Testis (tissue), 3 donors: ENCODE measurements around the gene MYBPC1. TPM values are rescaled to one million over a fixed set of nuclear protein-coding genes. Genes with fewer than 3 reads are reported as not detected.

ENCODE experiments used
- DNase-seq: peaks from one replicate; pipeline ENCODE4 v3.0.0-alpha.2; 2019
- H3K27ac ChIP-seq, 2 donors: fragments of 200-600 bp; sonication (generic); one replicate each; pipeline ENCODE4 v1.5.1; 2019
- H3K27me3 ChIP-seq: fragments of 200-600 bp; sonication (generic); one replicate; pipeline ENCODE4 v1.5.1; 2019
- H3K36me3 ChIP-seq: fragments of 200-600 bp; sonication (generic); one replicate; pipeline ENCODE4 v1.5.1; 2017; ENCODE audit warnings: low read depth; ENCODE audit errors: missing control alignments
- H3K4me1 ChIP-seq: fragments of 200-600 bp; sonication (generic); one replicate; pipeline ENCODE4 v1.5.1; 2019
- H3K4me3 ChIP-seq, 2 donors: fragments of 200-600 bp; sonication (generic); one replicate each; pipeline ENCODE4 v1.5.1; 2017 to 2019
- H3K9me3 ChIP-seq: fragments of 200-600 bp; sonication (generic); one replicate; pipeline ENCODE4 v1.5.1; 2017
- POLR2A ChIP-seq: fragments of 450-650 bp; IDR thresholded peaks from one replicate; pipeline ENCODE4 v1.6.1; 2017; ENCODE audit warnings: antibody characterized with exemption, mild to moderate bottlenecking, moderate library complexity
- WGBS, 2 donors: methylation state at CpG; one replicate each; pipeline ENCODE4 v1.1.5; 2018; 5-methylcytosine and 5-hydroxymethylcytosine counted together
- intact Hi-C: fragments of 100-400 bp; cut with DNase I; formaldehyde crosslinking; loops from one replicate; pipeline ENCODE4 v1.15.1; 2023; ENCODE audit warnings: low total_unique reads
- polyA plus RNA-seq: library from polyadenylated mRNA; stranded (reverse); fragments of 350-450 nt; fragmentation: Illumina TruSeq; extraction: RNeasy Lipid Tissue Mini Kit (QIAGEN cat#74804); gene quantifications from one replicate; pipeline ENCODE4 v1.2.3, GENCODE V29; 2014; ENCODE audit warnings: low read depth, low replicate concordance; ENCODE audit not compliant: insufficient read depth
- total RNA-seq, 2 donors: library from RNA; depleted of rRNA; stranded (reverse); fragments of >200 nt; gene quantifications; one replicate each; pipeline ENCODE4 v1.2.3, GENCODE V29; 2016
- TF ChIP-seq, protein P1 (sequence below), 3 experiments: fragments of 450-650 bp in 2 of 3; fragments of 200-600 bp in 1 of 3; sonication (generic) in 1 of 3; IDR thresholded peaks; one replicate each; pipeline ENCODE4 v1.5.1; 2016 to 2019; ENCODE audit warnings: antibody characterized with exemption in 3 of 3, mild to moderate bottlenecking in 2 of 3, moderate library complexity in 1 of 3

Gene MYBPC1
- total and polyA plus RNA-seq, 3 donors from 2014 or later: 2.5 to 31.2 (median 3.7) TPM

DNA sequence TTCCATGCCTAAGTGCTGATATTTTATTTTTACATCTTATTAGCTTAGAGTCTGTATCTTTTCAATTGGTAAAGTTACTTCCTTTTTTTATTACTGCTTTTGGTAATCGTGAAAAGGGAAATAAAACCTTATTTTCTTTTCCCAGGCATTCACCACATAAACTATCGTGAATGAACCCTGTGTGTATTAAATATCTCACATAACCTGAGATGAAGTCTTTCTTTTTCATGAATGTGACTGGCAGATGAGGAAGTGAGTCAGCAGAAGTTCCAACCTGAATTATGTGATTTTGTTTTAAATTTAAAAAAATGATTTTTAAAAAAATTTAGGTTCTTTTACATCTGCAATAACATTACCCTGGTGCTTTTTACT lies 26.0 kb downstream of the MYBPC1 start:
- no peak overlapping the region for H3K27ac ChIP-seq
- H3K4me3 ChIP-seq: no peak overlapping the region
- no peak for TF ChIP-seq POLR2A
- TF ChIP-seq, protein P1, sequence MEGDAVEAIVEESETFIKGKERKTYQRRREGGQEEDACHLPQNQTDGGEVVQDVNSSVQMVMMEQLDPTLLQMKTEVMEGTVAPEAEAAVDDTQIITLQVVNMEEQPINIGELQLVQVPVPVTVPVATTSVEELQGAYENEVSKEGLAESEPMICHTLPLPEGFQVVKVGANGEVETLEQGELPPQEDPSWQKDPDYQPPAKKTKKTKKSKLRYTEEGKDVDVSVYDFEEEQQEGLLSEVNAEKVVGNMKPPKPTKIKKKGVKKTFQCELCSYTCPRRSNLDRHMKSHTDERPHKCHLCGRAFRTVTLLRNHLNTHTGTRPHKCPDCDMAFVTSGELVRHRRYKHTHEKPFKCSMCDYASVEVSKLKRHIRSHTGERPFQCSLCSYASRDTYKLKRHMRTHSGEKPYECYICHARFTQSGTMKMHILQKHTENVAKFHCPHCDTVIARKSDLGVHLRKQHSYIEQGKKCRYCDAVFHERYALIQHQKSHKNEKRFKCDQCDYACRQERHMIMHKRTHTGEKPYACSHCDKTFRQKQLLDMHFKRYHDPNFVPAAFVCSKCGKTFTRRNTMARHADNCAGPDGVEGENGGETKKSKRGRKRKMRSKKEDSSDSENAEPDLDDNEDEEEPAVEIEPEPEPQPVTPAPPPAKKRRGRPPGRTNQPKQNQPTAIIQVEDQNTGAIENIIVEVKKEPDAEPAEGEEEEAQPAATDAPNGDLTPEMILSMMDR (IDR thresholded peaks at IDR 0.05): no peak
- no peak for DNase-seq
- H3K9me3 ChIP-seq: no peaks in the 10 kb centered on the region
- no peaks in the 10 kb centered on the region for H3K36me3 ChIP-seq
- H3K4me1 ChIP-seq: peaks cover 16% of the 10 kb centered on the region
- WGBS, 2 donors: 76 to 80% methylated on average over 2 of the region's 2 CpGs
- no peaks in the 10 kb centered on the region for H3K27me3 ChIP-seq
- intact Hi-C loops: no loop called here

DNA sequence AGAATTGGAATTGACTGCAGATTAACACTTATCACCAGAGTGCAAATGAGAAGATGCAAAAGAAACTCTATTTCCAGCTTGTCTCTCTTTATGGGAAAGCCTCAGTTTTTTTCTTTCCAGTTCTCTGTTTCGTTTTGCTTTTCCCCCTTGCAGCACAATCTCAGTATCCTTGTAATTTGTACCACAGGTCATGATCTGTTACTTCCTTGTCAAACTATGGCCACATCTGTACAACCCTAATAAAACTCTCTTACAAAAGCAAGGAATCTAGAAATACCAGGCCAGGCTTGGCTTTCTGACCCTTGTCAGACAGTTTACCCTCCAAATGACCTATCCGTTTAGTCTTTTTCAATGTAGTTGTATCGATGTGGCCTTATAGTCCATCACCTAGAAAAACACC lies 33.9 kb downstream of the MYBPC1 start:
- WGBS, 2 donors: 66% methylated on average over 3 of the region's 3 CpGs
- H3K27ac ChIP-seq: no peak overlapping the region
- H3K4me1 ChIP-seq: no peaks in the 10 kb centered on the region
- DNase-seq: no peak
- no peaks in the 10 kb centered on the region for H3K9me3 ChIP-seq
- intact Hi-C loops: no loop called here
- H3K4me3 ChIP-seq: no peak overlapping the region
- H3K36me3 ChIP-seq: no peaks in the 10 kb centered on the region
- no peaks in the 10 kb centered on the region for H3K27me3 ChIP-seq
- TF ChIP-seq, protein P1 (IDR thresholded peaks at IDR 0.05): no peak
- TF ChIP-seq POLR2A: no peak

DNA sequence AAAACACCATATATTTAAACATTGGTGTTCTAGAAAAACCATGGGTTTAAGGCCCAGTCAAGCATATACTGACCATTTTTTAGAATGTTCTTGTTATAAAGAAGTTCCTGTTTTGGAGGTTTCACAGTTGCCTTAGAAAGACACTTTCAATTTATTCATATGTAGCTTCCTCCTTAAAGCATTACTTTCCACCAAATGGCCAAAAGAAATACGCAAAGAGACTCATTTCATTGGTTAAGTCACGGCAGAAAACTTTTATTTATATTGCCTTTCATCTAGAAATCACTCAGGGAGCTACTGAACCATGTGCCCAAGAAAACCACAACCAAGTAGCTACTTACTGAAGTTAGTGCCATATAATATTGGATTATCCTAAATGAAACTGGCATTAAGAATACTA lies 40.0 kb downstream of the MYBPC1 start:
- WGBS, 2 donors: 71 to 85% methylated on average over 2 of the region's 2 CpGs
- Histone ChIP-seq H3K36me3 (no peaks in the 10 kb centered on the region), H3K9me3 (no peaks in the 10 kb centered on the region), H3K27ac (no peak overlapping the region), H3K4me1 (no peaks in the 10 kb centered on the region), H3K4me3 (no peak overlapping the region), H3K27me3 (no peaks in the 10 kb centered on the region)
- intact Hi-C loops: no loop called here
- TF ChIP-seq, protein P1 (IDR thresholded peaks at IDR 0.05): no peak
- TF ChIP-seq POLR2A: no peak
- DNase-seq: no peak

DNA sequence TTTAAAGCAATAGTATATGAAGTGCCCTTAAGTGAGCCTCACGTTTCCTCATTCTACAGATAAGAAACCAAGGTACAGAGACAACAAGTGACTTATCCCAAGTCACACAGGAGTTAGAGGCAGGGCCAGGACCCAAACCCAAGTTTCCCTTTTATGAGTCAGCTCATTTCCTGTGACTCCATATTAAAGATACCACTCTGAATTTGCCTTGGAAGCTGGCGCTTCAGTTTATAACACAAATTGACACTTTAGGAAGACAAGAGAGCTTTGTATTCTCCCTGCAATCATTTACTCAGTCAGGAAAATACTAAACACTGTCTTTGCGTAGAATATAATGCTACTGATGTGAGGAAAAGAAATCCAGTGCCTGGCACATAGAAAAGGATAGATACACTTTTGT lies 43.2 kb downstream of the MYBPC1 start:
- no peak for TF ChIP-seq POLR2A
- TF ChIP-seq, protein P1 (IDR thresholded peaks at IDR 0.05): no peak
- no peak overlapping the region for H3K4me3 ChIP-seq
- no peak for DNase-seq
- no peaks in the 10 kb centered on the region for H3K9me3 ChIP-seq
- no peak overlapping the region for H3K27ac ChIP-seq
- 78 to 80% methylated on average over 3 of the region's 3 CpGs for WGBS, 2 donors
- H3K36me3 ChIP-seq: no peaks in the 10 kb centered on the region
- no peaks in the 10 kb centered on the region for H3K27me3 ChIP-seq
- H3K4me1 ChIP-seq: peaks cover 4% of the 10 kb centered on the region
- intact Hi-C loops: no loop called here
